HepG2 (cell line): Measurements from ENCODE around the gene PODXL2. TPM values are rescaled to one million over a fixed set of nuclear protein-coding genes. Genes with fewer than 3 reads are reported as not detected.

Experiments used
- ARHGAP35 ChIP-seq: sonication (generic); formaldehyde crosslinking; IDR thresholded peaks from 2 replicates; pipeline ENCODE4 v1.9.0; 2022; ENCODE audit warnings: mild to moderate bottlenecking, inconsistent platforms, moderate library complexity, missing genetic modification reagents, borderline replicate concordance
- BRD4 ChIP-seq: sonication (generic); formaldehyde crosslinking; IDR thresholded peaks from 2 replicates; pipeline ENCODE4 v1.4.0; 2020; ENCODE audit warnings: missing genetic modification reagents
- ESRRA ChIP-seq: sonication (generic); formaldehyde crosslinking; IDR thresholded peaks from 2 replicates; pipeline ENCODE4 v1.5.1; 2020; ENCODE audit warnings: mild to moderate bottlenecking, low read depth, missing genetic modification reagents
- KMT2B ChIP-seq: IDR thresholded peaks from 2 replicates; pipeline ENCODE4 v1.6.1; 2016; ENCODE audit warnings: missing genetic modification reagents, missing compliant biosample characterization
- MBNL3 ChIP-seq: fragments of 250-450 bp; sonication (Bioruptor Pico); conservative IDR thresholded peaks from 2 replicates; pipeline ENCODE4 v1.8.0; 2022; ENCODE audit warnings: mild to moderate bottlenecking, inconsistent platforms
- MEIS1 ChIP-seq: sonication (generic); formaldehyde crosslinking; IDR thresholded peaks from 2 replicates; pipeline ENCODE4 v1.9.0; 2021; ENCODE audit warnings: mild to moderate bottlenecking, missing genetic modification reagents, moderate library complexity, borderline replicate concordance
- PAF1 ChIP-seq: IDR thresholded peaks from 2 replicates; pipeline ENCODE4 v1.6.1; 2016; ENCODE audit warnings: missing genetic modification reagents, missing compliant biosample characterization
- PTBP1 ChIP-seq: fragments of 200-400 bp; formaldehyde crosslinking; IDR thresholded peaks from 2 replicates; pipeline ENCODE4 v1.6.1; 2018; ENCODE audit warnings: low read length, low read depth; ENCODE audit not compliant: poor library complexity, severe bottlenecking
- ZFP36 ChIP-seq: fragments of 150-350 bp; IDR thresholded peaks from 2 replicates; pipeline ENCODE4 v1.6.1; 2018; ENCODE audit warnings: borderline replicate concordance, low read length, low read depth; ENCODE audit not compliant: partially characterized antibody
- ZFY ChIP-seq: sonication (generic); formaldehyde crosslinking; IDR thresholded peaks from 2 replicates; pipeline ENCODE4 v1.4.0; 2020; ENCODE audit warnings: missing genetic modification reagents
- ZNF337 ChIP-seq: sonication (generic); formaldehyde crosslinking; IDR thresholded peaks from 2 replicates; pipeline ENCODE4 v1.5.1; 2020; ENCODE audit warnings: missing genetic modification reagents, low read depth, mild to moderate bottlenecking, borderline replicate concordance
- ZNF615 ChIP-seq: sonication (generic); formaldehyde crosslinking; IDR thresholded peaks from 2 replicates; pipeline ENCODE4 v1.5.0; 2020; ENCODE audit warnings: mild to moderate bottlenecking, missing genetic modification reagents, borderline replicate concordance
- ZNF746 ChIP-seq: sonication (generic); formaldehyde crosslinking; IDR thresholded peaks from 2 replicates; pipeline ENCODE4 v1.8.0; 2022; ENCODE audit warnings: mild to moderate bottlenecking, missing genetic modification reagents
- ZNF816 ChIP-seq: sonication (generic); formaldehyde crosslinking; IDR thresholded peaks from 2 replicates; pipeline ENCODE4 v1.8.0; 2022; ENCODE audit warnings: missing genetic modification reagents, mild to moderate bottlenecking, borderline replicate concordance
- ZSCAN21 ChIP-seq: sonication (generic); formaldehyde crosslinking; IDR thresholded peaks from 2 replicates; pipeline ENCODE4 v1.8.0; 2022; ENCODE audit warnings: mild to moderate bottlenecking, missing genetic modification reagents, moderate library complexity, borderline replicate concordance
- polyA plus RNA-seq, 8 experiments: library from polyadenylated mRNA; depleted of rRNA in 3 of 8; stranded (reverse) in 7 of 8; unstranded in 1 of 8; fragments of >200 nt; fragmentation: Illumina TruSeq in 4 of 8; extraction: Trizol in 4 of 8; gene quantifications; 2 replicates each; pipeline versions ENCODE4 v1.2.1 to v1.2.3, GENCODE V29; 2011 to 2016; ENCODE audit warnings: low read depth in 4 of 8, missing spikeins in 1 of 8, mixed read lengths in 1 of 8; ENCODE audit not compliant: insufficient read depth in 1 of 8
- total RNA-seq, 5 experiments: library from RNA; depleted of rRNA; stranded (reverse); fragments of >200 nt; fragmentation: Illumina TruSeq; extraction: Trizol; gene quantifications; 2 replicates each; pipeline ENCODE4 v1.2.3, GENCODE V29; 2016; ENCODE audit warnings: low read depth in 1 of 5
- TF ChIP-seq, protein P1 (sequence below): sonication (generic); formaldehyde crosslinking; conservative IDR thresholded peaks from 2 replicates; pipeline ENCODE4 v1.4.0; 2020; ENCODE audit warnings: mild to moderate bottlenecking, missing genetic modification reagents, moderate library complexity
- TF ChIP-seq, protein P2 (sequence below): IDR thresholded peaks from 2 replicates; pipeline ENCODE4 v1.6.1; 2016
- TF ChIP-seq, protein P3 (sequence below): IDR thresholded peaks from 2 replicates; pipeline ENCODE4 v1.6.1; 2016; ENCODE audit warnings: low read depth, control low read depth
- TF ChIP-seq, protein P4 (sequence below): sonication (generic); formaldehyde crosslinking; IDR thresholded peaks from 2 replicates; pipeline ENCODE4 v1.4.0; 2020; ENCODE audit warnings: missing genetic modification reagents

The PODXL2 gene
- total and polyA plus RNA-seq, 2 of the 13 experiments (the other 11 are each of a cell fraction or from before 2014, with no cell fraction given), result 20.4 to 25.1 TPM

DNA sequence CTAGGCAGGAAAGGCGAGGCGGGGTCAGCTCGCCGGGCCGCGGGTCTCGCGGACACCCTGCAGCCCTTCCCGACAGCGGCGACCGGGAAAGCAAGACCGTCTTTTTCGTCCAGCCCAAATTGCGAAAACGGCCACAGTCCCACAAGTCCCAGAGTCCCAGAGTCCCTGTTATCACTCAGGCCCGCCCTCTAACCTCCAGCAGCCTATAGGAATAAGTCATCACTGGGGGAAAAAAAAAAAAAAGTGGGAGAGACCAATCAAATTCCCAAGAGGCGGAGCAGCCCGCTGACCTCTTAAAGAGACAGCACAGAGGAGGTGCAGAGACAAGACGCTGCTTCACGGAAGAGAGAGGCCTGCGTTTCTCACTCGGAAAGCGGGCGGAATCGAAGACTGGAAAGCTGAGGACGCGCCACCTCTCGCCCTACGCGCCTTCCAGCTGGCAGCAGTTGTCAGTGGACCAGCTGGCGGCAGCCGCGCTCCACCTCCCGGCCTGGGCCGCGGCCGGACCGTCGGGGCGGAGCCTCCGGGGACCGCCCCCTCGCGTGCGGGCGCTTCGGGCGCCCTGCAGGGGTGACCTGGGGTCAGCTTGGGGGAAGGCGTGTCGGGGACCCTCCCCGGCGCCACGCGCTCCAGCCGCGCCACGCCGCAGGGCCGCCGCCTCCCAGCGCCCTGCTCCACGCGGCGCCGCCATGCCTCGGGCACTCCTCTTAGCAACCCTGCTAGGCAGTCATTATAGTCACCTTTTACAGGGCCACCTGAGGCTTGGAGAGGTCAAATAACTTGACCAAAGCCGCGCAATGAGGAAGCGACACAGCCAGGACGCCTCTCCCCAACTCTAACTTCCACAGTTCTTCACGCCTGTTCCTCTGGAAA lies 38.2 kb upstream of the PODXL2 start, which contains the start of gene TPRA1 (continued):
- TF ChIP-seq MBNL3 (CRISPR knock-in tag), result no peak
- peak; percentile 27; the same call in 1 of the 2 replicates for TF ChIP-seq ZSCAN21 (CRISPR knock-in tag)
- no peak for TF ChIP-seq PAF1 (CRISPR knock-in tag)
- TF ChIP-seq ZNF615 (CRISPR knock-in tag), result no peak
- TF ChIP-seq KMT2B (CRISPR knock-in tag), result 0 out of 2 replicates have a peak, but pooled peaks have one; percentile 19
- TF ChIP-seq, protein P1, sequence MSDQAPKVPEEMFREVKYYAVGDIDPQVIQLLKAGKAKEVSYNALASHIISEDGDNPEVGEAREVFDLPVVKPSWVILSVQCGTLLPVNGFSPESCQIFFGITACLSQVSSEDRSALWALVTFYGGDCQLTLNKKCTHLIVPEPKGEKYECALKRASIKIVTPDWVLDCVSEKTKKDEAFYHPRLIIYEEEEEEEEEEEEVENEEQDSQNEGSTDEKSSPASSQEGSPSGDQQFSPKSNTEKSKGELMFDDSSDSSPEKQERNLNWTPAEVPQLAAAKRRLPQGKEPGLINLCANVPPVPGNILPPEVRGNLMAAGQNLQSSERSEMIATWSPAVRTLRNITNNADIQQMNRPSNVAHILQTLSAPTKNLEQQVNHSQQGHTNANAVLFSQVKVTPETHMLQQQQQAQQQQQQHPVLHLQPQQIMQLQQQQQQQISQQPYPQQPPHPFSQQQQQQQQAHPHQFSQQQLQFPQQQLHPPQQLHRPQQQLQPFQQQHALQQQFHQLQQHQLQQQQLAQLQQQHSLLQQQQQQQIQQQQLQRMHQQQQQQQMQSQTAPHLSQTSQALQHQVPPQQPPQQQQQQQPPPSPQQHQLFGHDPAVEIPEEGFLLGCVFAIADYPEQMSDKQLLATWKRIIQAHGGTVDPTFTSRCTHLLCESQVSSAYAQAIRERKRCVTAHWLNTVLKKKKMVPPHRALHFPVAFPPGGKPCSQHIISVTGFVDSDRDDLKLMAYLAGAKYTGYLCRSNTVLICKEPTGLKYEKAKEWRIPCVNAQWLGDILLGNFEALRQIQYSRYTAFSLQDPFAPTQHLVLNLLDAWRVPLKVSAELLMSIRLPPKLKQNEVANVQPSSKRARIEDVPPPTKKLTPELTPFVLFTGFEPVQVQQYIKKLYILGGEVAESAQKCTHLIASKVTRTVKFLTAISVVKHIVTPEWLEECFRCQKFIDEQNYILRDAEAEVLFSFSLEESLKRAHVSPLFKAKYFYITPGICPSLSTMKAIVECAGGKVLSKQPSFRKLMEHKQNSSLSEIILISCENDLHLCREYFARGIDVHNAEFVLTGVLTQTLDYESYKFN (CRISPR knock-in tag), result 0 out of 2 replicates have a peak, but pooled peaks have one; percentile 24
- peak; percentile 65; the same call in 1 of the 2 replicates for TF ChIP-seq ZNF816 (CRISPR knock-in tag)
- TF ChIP-seq, protein P2, sequence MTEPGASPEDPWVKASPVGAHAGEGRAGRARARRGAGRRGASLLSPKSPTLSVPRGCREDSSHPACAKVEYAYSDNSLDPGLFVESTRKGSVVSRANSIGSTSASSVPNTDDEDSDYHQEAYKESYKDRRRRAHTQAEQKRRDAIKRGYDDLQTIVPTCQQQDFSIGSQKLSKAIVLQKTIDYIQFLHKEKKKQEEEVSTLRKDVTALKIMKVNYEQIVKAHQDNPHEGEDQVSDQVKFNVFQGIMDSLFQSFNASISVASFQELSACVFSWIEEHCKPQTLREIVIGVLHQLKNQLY (CRISPR knock-in tag), result no peak
- TF ChIP-seq ESRRA (CRISPR knock-in tag), result 0 out of 2 replicates have a peak, but pooled peaks have one; percentile 16
- no peak for TF ChIP-seq ZNF746
- no peak for TF ChIP-seq ZNF337
- no peak for TF ChIP-seq ZFP36
- no peak; the same call in 1 of the 2 replicates for TF ChIP-seq MEIS1
- TF ChIP-seq, protein P3, sequence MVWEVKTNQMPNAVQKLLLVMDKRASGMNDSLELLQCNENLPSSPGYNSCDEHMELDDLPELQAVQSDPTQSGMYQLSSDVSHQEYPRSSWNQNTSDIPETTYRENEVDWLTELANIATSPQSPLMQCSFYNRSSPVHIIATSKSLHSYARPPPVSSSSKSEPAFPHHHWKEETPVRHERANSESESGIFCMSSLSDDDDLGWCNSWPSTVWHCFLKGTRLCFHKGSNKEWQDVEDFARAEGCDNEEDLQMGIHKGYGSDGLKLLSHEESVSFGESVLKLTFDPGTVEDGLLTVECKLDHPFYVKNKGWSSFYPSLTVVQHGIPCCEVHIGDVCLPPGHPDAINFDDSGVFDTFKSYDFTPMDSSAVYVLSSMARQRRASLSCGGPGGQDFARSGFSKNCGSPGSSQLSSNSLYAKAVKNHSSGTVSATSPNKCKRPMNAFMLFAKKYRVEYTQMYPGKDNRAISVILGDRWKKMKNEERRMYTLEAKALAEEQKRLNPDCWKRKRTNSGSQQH (CRISPR knock-in tag), result 0 out of 2 replicates have a peak, but pooled peaks have one; percentile 44
- no peak for TF ChIP-seq ARHGAP35 (CRISPR knock-in tag)
- 0 out of 2 replicates have a peak, but pooled peaks have one; percentile 43 for TF ChIP-seq BRD4 (CRISPR knock-in tag)
- TF ChIP-seq, protein P4, sequence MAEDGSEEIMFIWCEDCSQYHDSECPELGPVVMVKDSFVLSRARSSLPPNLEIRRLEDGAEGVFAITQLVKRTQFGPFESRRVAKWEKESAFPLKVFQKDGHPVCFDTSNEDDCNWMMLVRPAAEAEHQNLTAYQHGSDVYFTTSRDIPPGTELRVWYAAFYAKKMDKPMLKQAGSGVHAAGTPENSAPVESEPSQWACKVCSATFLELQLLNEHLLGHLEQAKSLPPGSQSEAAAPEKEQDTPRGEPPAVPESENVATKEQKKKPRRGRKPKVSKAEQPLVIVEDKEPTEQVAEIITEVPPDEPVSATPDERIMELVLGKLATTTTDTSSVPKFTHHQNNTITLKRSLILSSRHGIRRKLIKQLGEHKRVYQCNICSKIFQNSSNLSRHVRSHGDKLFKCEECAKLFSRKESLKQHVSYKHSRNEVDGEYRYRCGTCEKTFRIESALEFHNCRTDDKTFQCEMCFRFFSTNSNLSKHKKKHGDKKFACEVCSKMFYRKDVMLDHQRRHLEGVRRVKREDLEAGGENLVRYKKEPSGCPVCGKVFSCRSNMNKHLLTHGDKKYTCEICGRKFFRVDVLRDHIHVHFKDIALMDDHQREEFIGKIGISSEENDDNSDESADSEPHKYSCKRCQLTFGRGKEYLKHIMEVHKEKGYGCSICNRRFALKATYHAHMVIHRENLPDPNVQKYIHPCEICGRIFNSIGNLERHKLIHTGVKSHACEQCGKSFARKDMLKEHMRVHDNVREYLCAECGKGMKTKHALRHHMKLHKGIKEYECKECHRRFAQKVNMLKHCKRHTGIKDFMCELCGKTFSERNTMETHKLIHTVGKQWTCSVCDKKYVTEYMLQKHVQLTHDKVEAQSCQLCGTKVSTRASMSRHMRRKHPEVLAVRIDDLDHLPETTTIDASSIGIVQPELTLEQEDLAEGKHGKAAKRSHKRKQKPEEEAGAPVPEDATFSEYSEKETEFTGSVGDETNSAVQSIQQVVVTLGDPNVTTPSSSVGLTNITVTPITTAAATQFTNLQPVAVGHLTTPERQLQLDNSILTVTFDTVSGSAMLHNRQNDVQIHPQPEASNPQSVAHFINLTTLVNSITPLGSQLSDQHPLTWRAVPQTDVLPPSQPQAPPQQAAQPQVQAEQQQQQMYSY, result peak; percentile 93
- peak; percentile 95 for TF ChIP-seq ZFY (CRISPR knock-in tag)
- TF ChIP-seq PTBP1, result no peak
